HepG2 (cell line): Measurements from ENCODE around the gene ARL4C. TPM values are rescaled to one million over a fixed set of nuclear protein-coding genes. Genes with fewer than 3 reads are reported as not detected.

Source experiments
- ATAC-seq: fragments of 200-7000 bp; cut with Tn5 transposase; 3 replicates; pipeline ENCODE4 v1.9.1; 2020; ENCODE audit warnings: mild to moderate bottlenecking, moderate library complexity
- BruUV-seq: library from RNA; stranded (reverse); fragments of 400-500 nt; replicated peaks from 2 replicates; lab custom pipeline; 2021; lab: Mats Ljungman, UMichigan
- CTCF ChIA-PET: fragments of 300-600 bp; formaldehyde crosslinking; extraction: SDS; loops from one replicate; lab custom pipeline; 2021; ENCODE audit warnings: low total read pairs, inconsistent platforms, low intra/inter-chr PET ratio; lab: Yijun Ruan, JAX
- POLR2A ChIA-PET: fragments of 350-600 bp; sonication (Branson Sonifier 250); formaldehyde crosslinking; loops from one replicate; lab custom pipeline; 2020; ENCODE audit warnings: antibody characterized with exemption, inconsistent platforms; lab: Yijun Ruan, JAX
- DNase-seq: peaks from one replicate; pipeline ENCODE4 v3.0.0-alpha.2; 2015; ENCODE audit warnings: low spot score
- FAIRE-seq: peaks from 3 replicates; lab custom pipeline; 2011; peaks lifted over from hg19 to GRCh38; lab: Jason Lieb, UNC
- H2AFZ ChIP-seq: one replicate; pipeline ENCODE4 v1.6.1; 2011; ENCODE audit warnings: low read length, inconsistent platforms
- H3K27ac ChIP-seq: fragments of 300-600 bp; 3 replicates; pipeline ENCODE4 v1.8.0; 2011; ENCODE audit warnings: mixed run types, mild to moderate bottlenecking, mixed read lengths, low read length, inconsistent platforms; ENCODE audit not compliant: insufficient read depth; ENCODE audit errors: extremely low read length
- H3K27me3 ChIP-seq, 2 experiments: fragments of 200-600 bp in 1 of 2; 2 replicates in 1 of 2; 3 replicates in 1 of 2; pipeline versions ENCODE4 v1.6.0 to v1.8.0; 2011; ENCODE audit warnings: low read length in 2 of 2, mild to moderate bottlenecking in 2 of 2, moderate library complexity in 2 of 2, inconsistent platforms in 1 of 2; ENCODE audit not compliant: insufficient read depth in 2 of 2, control insufficient read depth in 1 of 2
- H3K36me3 ChIP-seq, 2 experiments: fragments of 200-600 bp in 1 of 2; replicated peaks in 1 of 2; 2 replicates in 1 of 2; 3 replicates in 1 of 2; pipeline versions ENCODE4 v1.5.1 to v1.8.0; 2011; ENCODE audit warnings: low read length in 2 of 2, inconsistent platforms in 1 of 2; ENCODE audit not compliant: insufficient read depth in 2 of 2, control insufficient read depth in 1 of 2
- H3K4me1 ChIP-seq: 2 replicates; pipeline ENCODE4 v1.5.1; 2012; ENCODE audit warnings: low read length, inconsistent platforms; ENCODE audit not compliant: insufficient read depth
- H3K4me2 ChIP-seq: 2 replicates; pipeline ENCODE4 v1.6.0; 2011; ENCODE audit warnings: low read depth, low read length, inconsistent platforms
- H3K4me3 ChIP-seq, 3 experiments: fragments of 200-600 bp in 1 of 3; sonication (generic), shearing (Covaris generic) in 1 of 3; replicated peaks in 1 of 3; 2 replicates each; pipeline ENCODE4 v1.5.1; 2011 to 2016; ENCODE audit warnings: low read length in 3 of 3, inconsistent platforms in 2 of 3, low read depth in 2 of 3, mild to moderate bottlenecking in 2 of 3, control low read depth in 1 of 3, mixed read lengths in 1 of 3; ENCODE audit not compliant: insufficient read depth in 1 of 3
- H3K79me2 ChIP-seq: one replicate; pipeline ENCODE4 v1.6.1; 2011; ENCODE audit warnings: low read length, inconsistent platforms; ENCODE audit not compliant: insufficient read depth
- H3K9ac ChIP-seq: 2 replicates; pipeline ENCODE4 v1.6.0; 2011; ENCODE audit warnings: mild to moderate bottlenecking, low read depth, low read length, inconsistent platforms; ENCODE audit not compliant: insufficient read depth
- H3K9me3 ChIP-seq: 2 replicates; pipeline ENCODE4 v1.5.1; 2012; ENCODE audit warnings: mild to moderate bottlenecking, low read length
- H4K20me1 ChIP-seq: 2 replicates; pipeline ENCODE4 v1.6.0; 2011; ENCODE audit warnings: inconsistent platforms, mild to moderate bottlenecking, low read length, moderate library complexity; ENCODE audit not compliant: insufficient read depth
- ISL2 ChIP-seq: sonication (generic); formaldehyde crosslinking; IDR thresholded peaks from 2 replicates; pipeline ENCODE4 v1.5.0; 2020; ENCODE audit warnings: missing genetic modification reagents
- JARID2 ChIP-seq: sonication (generic); formaldehyde crosslinking; IDR thresholded peaks from 2 replicates; pipeline ENCODE4 v1.8.1; 2023; ENCODE audit warnings: missing genetic modification reagents, inconsistent platforms; ENCODE audit not compliant: insufficient replicate concordance
- MAFG ChIP-seq: sonication (generic); formaldehyde crosslinking; IDR thresholded peaks from 2 replicates; pipeline ENCODE4 v1.5.1; 2020; ENCODE audit warnings: mild to moderate bottlenecking, missing genetic modification reagents
- RXRB ChIP-seq: IDR thresholded peaks from 2 replicates; pipeline ENCODE4 v1.6.1; 2016; ENCODE audit warnings: borderline replicate concordance, missing genetic modification reagents, missing compliant biosample characterization
- STAT5B ChIP-seq: sonication (generic); formaldehyde crosslinking; IDR thresholded peaks from 2 replicates; pipeline ENCODE4 v1.4.0; 2020; ENCODE audit warnings: missing genetic modification reagents
- TFAP4 ChIP-seq: sonication (generic); IDR thresholded peaks from 2 replicates; pipeline ENCODE4 v1.6.1; 2016; ENCODE audit warnings: low read depth, borderline replicate concordance
- WGBS: methylation state at CpG from one replicate; pipeline ENCODE4 v1.1.6; 2017; ENCODE audit warnings: low lambda C conversion rate; 5-methylcytosine and 5-hydroxymethylcytosine counted together
- in situ Hi-C: cut with HindIII; loops from 2 replicates; pipeline ENCODE4 v1.10.0; 2017; ENCODE audit warnings: low pct_unique_long_range_greater_than_20kb; ENCODE audit not compliant: extremely low pct_ligation_motif_present
- intact Hi-C: fragments of 100-400 bp; cut with micrococcal nuclease; formaldehyde crosslinking; loops from one replicate; pipeline ENCODE4 v1.10.0; 2022; ENCODE audit not compliant: unreplicated experiment
- polyA plus RNA-seq, 8 experiments: library from polyadenylated mRNA; depleted of rRNA in 3 of 8; stranded (reverse) in 7 of 8; unstranded in 1 of 8; fragments of >200 nt; fragmentation: Illumina TruSeq in 4 of 8; extraction: Trizol in 4 of 8; gene quantifications; 2 replicates each; pipeline versions ENCODE4 v1.2.1 to v1.2.3, GENCODE V29; 2011 to 2016; ENCODE audit warnings: low read depth in 4 of 8, missing spikeins in 1 of 8, mixed read lengths in 1 of 8; ENCODE audit not compliant: insufficient read depth in 1 of 8
- total RNA-seq, 5 experiments: library from RNA; depleted of rRNA; stranded (reverse); fragments of >200 nt; fragmentation: Illumina TruSeq; extraction: Trizol; gene quantifications; 2 replicates each; pipeline ENCODE4 v1.2.3, GENCODE V29; 2016; ENCODE audit warnings: low read depth in 1 of 5

ARL4C gene
- total and polyA plus RNA-seq, 2 of the 13 experiments (the other 11 are each of a cell fraction or from before 2014, with no cell fraction given) = 0.07 to 0.15 TPM

GRCh38 chr2:234490271-234491091 is 6.4 kb downstream of the ARL4C start:
- FAIRE-seq = no peak
- ATAC-seq = no peak

GRCh38 chr2:234488913-234489451 is 7.9 kb downstream of the ARL4C start:
- in situ Hi-C loops (no loop called here), intact Hi-C loops (no loop called here)
- H4K20me1 ChIP-seq = no peaks in the 10 kb centered on the region
- no peaks in the 10 kb centered on the region for H3K79me2 ChIP-seq
- no peaks in the 10 kb centered on the region for H3K36me3 ChIP-seq
- no peak overlapping the region for H3K4me2 ChIP-seq
- 36% methylated on average over 8 of the region's 8 CpGs for WGBS
- no peaks in the 10 kb centered on the region for H3K9me3 ChIP-seq
- CTCF ChIA-PET = no interaction called here
- no peak overlapping the region for H3K9ac ChIP-seq
- no peaks in the 10 kb centered on the region for H3K4me1 ChIP-seq
- no peak for ATAC-seq
- no peak overlapping the region for H3K4me3 ChIP-seq
- no peak for FAIRE-seq
- peaks cover 0 to 8% of the 10 kb centered on the region in 2 experiments; a peak in 2 of 5 replicates for H3K27me3 ChIP-seq
- no peak for DNase-seq
- no TSS peak for BruUV-seq
- H2AFZ ChIP-seq = no peak overlapping the region
- TF ChIP-seq TFAP4 (no peak), RXRB (CRISPR knock-in tag) (no peak)
- TF ChIP-seq, all 625 proteins: peak for 0
- H3K27ac ChIP-seq = no peak overlapping the region
- POLR2A ChIA-PET = no interaction called here

More at GRCh38 chr2:234490271-234491091, 6.4 kb downstream of the ARL4C start:
- no peak for DNase-seq
- peaks cover 3% of the 10 kb centered on the region; the same call in 1 of the 2 replicates for H4K20me1 ChIP-seq
- intact Hi-C loops = no loop called here
- in situ Hi-C loops = no loop called here
- TF ChIP-seq ISL2 (CRISPR knock-in tag) = no peak
- no peak for TF ChIP-seq MAFG (CRISPR knock-in tag)
- no peak for TF ChIP-seq STAT5B (CRISPR knock-in tag)
- TF ChIP-seq JARID2 (CRISPR knock-in tag) = no peak
- TF ChIP-seq, all 625 proteins: peak for 0
- Histone ChIP-seq H3K4me1 (no peaks in the 10 kb centered on the region), H3K27me3 (peaks cover 4 to 21% of the 10 kb centered on the region in 2 experiments), H3K27ac (no peak overlapping the region), H2AFZ (no peak overlapping the region), H3K36me3 (no peaks in the 10 kb centered on the region), H3K79me2 (no peaks in the 10 kb centered on the region), H3K9ac (no peak overlapping the region), H3K4me3 (no peak overlapping the region), H3K9me3 (no peaks in the 10 kb centered on the region), H3K4me2 (no peak overlapping the region)
- 43% methylated on average over 15 of the region's 15 CpGs for WGBS
- POLR2A ChIA-PET = no interaction called here
- CTCF ChIA-PET = no interaction called here
- no TSS peak for BruUV-seq
